GM18867 (cell line): ENCODE measurements around the gene GDF7.
A peak's percentile ranks its signal among the peaks of the same experiment; 100 is the strongest.

Experiments
- ATAC-seq: cut with Tn5 transposase; IDR thresholded peaks from one replicate; pipeline ENCODE4 v1.9.1; 2021; ENCODE audit warnings: mild to moderate bottlenecking, moderate library complexity; ENCODE audit not compliant: unreplicated experiment

The GDF7 gene

GRCh38 chr2:20657522-20658235, 9.3 kb upstream of the GDF7 start:
- no peak for ATAC-seq

DNA sequence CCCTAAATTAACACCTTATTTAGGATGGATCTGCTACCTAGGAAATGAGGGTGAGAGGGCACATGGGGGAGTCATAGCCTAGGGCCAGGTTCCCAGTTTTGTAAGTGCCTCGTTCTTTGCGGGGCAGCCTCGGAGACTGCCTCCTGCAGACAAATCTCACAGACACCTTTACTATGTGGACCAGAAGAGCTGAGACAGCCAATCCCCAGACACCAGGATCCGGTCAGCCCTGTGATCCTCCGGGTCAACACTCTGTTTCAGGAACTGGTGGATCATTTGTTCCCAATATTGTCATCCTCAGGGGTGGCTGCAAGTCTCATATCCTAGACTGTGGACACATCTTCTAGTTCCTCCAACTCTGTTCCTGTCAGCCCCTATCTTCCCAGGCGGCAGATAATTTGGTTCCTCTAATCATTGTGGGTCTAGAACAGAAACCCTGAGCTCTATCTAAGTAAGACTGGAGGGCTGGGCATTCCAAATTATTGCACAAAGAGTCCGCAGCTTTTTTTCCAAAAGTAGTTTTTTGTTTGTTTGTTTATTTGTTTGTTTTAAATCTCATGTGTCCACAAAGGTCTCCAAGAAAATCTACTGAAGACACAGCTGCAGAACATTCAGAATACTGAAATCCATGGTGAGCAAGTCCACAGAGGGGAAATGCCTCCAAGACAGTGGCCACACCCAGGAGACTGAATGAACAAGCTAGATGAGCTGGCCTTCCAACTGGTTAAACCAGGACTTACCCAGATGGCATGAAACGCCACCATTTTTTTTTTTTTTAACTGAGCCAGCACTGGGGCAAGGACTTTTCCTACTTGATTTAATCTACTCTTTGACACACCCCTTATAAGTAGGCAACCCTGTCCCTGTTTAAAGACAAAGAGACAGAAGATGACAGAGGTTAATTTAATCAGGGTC, 6.2 kb upstream of the GDF7 start:
- ATAC-seq, result no peak

- peak; percentile 61 for ATAC-seq
Measured at GRCh38 chr2:20661421-20662307, 5.3 kb upstream of the GDF7 start.

DNA sequence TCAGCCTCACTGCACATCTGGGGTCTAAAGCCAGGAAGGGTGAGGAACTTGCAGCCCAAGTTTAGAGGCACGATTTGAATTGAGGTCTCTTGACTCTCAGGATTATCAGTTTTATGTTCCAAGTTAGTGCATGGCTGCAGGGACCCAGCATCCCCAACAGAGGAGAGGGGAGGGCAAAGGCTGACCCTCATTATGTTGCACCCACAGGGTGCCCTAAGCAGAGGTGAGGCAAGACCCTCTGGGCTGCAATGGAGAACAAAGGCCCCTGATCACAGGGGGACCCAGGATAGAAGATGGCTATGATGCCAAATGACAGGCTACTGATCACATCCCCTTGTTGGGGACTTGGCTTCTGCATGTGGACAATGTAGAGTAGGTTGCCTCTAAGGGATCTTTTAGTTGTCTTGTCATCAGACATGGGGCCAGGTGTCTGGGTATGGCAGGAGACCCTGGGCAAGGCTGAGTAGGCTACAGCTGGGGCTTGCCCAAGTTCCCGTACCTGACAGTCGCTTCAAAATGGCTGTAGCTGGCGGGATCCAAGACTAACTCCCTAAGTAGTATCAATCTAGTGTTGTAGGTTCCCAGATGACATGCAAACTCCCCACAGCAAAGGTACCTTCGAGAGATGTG, 4.5 kb upstream of the GDF7 start:
- ATAC-seq, result no peak

GRCh38 chr2:20663196-20664070, 3.5 kb upstream of the GDF7 start:
- no peak for ATAC-seq

GRCh38 chr2:20664071-20664390, 2.9 kb upstream of the GDF7 start:
- ATAC-seq, result no peak

GRCh38 chr2:20664431-20665242, 2.3 kb upstream of the GDF7 start:
- no peak for ATAC-seq

DNA sequence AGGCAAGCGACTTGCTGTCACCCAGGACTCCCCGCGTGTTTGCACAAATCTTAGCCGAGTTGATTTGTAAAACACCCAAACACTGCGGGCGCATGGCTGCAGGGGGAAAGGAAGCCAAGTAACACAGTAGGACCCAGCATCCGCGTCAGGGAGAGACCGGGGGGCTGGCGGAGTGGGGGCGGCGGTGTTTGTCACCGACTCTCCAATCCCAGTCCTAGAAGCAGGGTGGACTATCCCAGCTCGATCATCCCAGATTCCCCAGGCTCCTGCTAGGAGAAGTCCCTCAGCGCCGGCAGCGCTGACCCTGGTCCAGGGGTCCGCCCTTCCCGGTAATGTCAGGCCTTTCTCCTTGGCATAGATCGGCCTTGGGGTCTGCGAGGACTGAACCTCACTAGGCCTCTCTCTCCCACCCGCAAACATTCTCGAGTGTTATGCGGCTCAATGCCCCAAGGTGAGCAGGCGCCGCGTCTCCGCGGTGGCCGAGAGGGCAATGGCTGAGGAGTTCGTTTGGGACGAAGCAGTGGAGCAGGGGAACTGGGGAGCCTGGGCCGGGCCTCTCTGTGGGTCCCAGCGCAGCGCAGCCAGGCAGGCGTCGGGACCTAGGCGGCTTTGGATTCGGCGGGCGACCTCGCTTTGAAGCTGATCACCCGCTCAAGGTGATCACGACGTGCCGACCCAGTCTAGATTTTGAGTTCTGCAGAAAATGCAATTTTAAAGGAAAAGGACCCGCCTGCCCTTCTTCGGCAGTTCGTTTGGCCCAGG, 1.5 kb upstream of the GDF7 start:
- ATAC-seq, result no peak

GRCh38 chr2:20666005-20666303, 990 bp upstream of the GDF7 start:
- ATAC-seq, result no peak

DNA sequence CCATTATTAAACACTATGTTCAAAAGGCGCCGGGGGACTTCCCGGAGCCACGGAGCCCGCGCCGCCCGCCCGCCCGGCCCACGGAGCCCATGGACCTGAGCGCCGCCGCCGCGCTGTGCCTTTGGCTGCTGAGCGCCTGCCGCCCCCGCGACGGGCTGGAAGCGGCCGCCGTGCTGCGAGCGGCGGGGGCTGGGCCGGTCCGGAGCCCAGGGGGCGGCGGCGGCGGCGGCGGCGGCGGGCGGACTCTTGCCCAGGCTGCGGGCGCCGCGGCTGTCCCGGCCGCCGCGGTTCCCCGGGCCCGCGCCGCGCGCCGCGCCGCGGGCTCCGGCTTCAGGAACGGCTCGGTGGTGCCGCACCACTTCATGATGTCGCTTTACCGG, 197 bp downstream of the GDF7 start:
- peak; percentile 27 for ATAC-seq

GRCh38 chr2:20667531-20668401, 822 bp downstream of the GDF7 start:
- peak; percentile 26 for ATAC-seq

DNA sequence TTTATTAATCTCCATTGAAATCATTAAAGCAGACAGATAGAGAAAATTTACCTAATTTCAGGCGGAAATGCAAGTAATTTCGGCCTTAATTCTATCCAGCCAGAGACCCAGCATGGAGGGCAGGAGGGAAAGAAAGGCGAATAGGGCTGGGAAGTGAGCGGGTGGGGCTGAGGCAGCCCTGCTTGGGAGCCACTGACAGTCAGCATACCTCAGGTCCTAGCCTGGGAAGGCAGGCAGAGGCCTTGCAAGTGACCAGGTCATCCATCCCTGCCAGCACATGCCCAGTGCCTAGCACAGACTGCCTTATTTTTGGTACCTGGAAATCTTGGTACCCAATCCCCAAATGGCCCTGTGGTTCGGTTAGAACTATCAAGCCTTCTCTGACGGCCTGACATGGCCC, 1.5 kb downstream of the GDF7 start:
- ATAC-seq, result no peak

- ATAC-seq, result no peak
Measured at GRCh38 chr2:20668871-20669475, 2.0 kb downstream of the GDF7 start.

GRCh38 chr2:20669562-20670314, 2.8 kb downstream of the GDF7 start:
- no peak for ATAC-seq

GRCh38 chr2:20670315-20671035, 3.5 kb downstream of the GDF7 start:
- ATAC-seq, result no peak
